ENCODE data around the gene AGTRAP. TPM values are rescaled to one million over a fixed set of nuclear protein-coding genes. Genes with fewer than 3 reads are reported as not detected.
A peak's percentile ranks its signal among the peaks of the same experiment; 100 is the strongest.

Gene AGTRAP
- total and polyA plus RNA-seq, 9 of the 15 experiments (the other 6 are each of a cell fraction or from before 2014, with no cell fraction given): 26.8 to 105 (median 57.5) TPM

GRCh38 chr1:11761988-11762406 lies 26.1 kb downstream of the AGTRAP start, which contains the start of gene C1orf167 (continued):
- peak; percentile 45 for TF ChIP-seq ZNF263 (CRISPR knock-in tag; IDR thresholded peaks at IDR 0.05; ENCODE audit: borderline replicate concordance)
- TF ChIP-seq TEAD4 (IDR thresholded peaks at IDR 0.05; ENCODE audit: low read length): no peak
- TF ChIP-seq TEAD4 (CRISPR knock-in tag; IDR thresholded peaks at IDR 0.05; ENCODE audit: borderline replicate concordance): peak; percentile 4; the same call in 1 of the 2 replicates
- no peak for TF ChIP-seq CBX2 (IDR thresholded peaks at IDR 0.05; ENCODE audit: insufficient read depth, low read length, poor library complexity, severe bottlenecking)
- TF ChIP-seq ZBTB7A (IDR thresholded peaks at IDR 0.05; ENCODE audit: borderline replicate concordance, control insufficient read depth, low read depth, low read length): peak; percentile 68; the same call in 1 of the 2 replicates
- TF ChIP-seq CTBP1 (IDR thresholded peaks at IDR 0.05; ENCODE audit: borderline replicate concordance): peak; percentile 35; the same call in 1 of the 2 replicates

GRCh38 chr1:11764115-11764514 lies 28.2 kb downstream of the AGTRAP start:
- 65% methylated on average over 3 of the region's 3 CpGs for WGBS (ENCODE audit: insufficient coverage, low coverage, missing lambda C conversion rate)
- TF ChIP-seq BRF2 (IDR thresholded peaks at IDR 0.05; ENCODE audit: borderline replicate concordance, insufficient read depth, insufficient read length) (no peak), HNRNPH1 (optimal IDR thresholded peaks at IDR 0.05; ENCODE audit: low read depth, low read length) (no peak), CGGBP1 (CRISPR knock-in tag; IDR thresholded peaks at IDR 0.05) (no peak), ETV6 (IDR thresholded peaks at IDR 0.05; ENCODE audit: borderline replicate concordance in 1 of 2, low read depth in 2 of 2, low read length in 1 of 2) (no peak), ETV6 (CRISPR knock-in tag; IDR thresholded peaks at IDR 0.05; ENCODE audit: borderline replicate concordance) (no peak), FOXP1 (CRISPR knock-in tag; IDR thresholded peaks at IDR 0.05) (no peak), ZNF384 (IDR thresholded peaks at IDR 0.05; ENCODE audit: low read depth, low read length) (no peak), MTF1 (CRISPR knock-in tag; IDR thresholded peaks at IDR 0.05; ENCODE audit: borderline replicate concordance) (no peak), ZNF780A (CRISPR knock-in tag; IDR thresholded peaks at IDR 0.05) (no peak), MLLT1 (IDR thresholded peaks at IDR 0.05) (no peak)
- no peak for FAIRE-seq
- ChIA-PET POLR2A (interaction anchor here (0.6 to 3.9 kb wide), 11 partner anchors 8 to 554 kb away, joined by 3 to 18 read pairs (median 5); no protein-coding TSS in a partner anchor), CTCF (ENCODE audit: low intra/inter-chr PET ratio) (no interaction called here)
- no peaks in the 10 kb centered on the region for H4K20me1 ChIP-seq (replicated peaks; ENCODE audit: control insufficient read depth, insufficient read depth, low read length)
- H3K79me2 ChIP-seq (ENCODE audit: control insufficient read depth, insufficient read depth, low read length): no peaks in the 10 kb centered on the region
- no peak overlapping the region for H3K4me3 ChIP-seq
- no peak for DNase-seq (ENCODE audit: extremely low read depth in 1 of 4, low spot score in 3 of 4)
- H3K27me3 ChIP-seq (ENCODE audit: control insufficient read depth in 2 of 2, insufficient read depth in 2 of 2, low read length in 2 of 2): no peaks in the 10 kb centered on the region
- no peaks in the 10 kb centered on the region for H3K36me3 ChIP-seq (ENCODE audit: control insufficient read depth, insufficient read depth, low read length)
- H3K4me1 ChIP-seq (replicated peaks in 1 of 2; ENCODE audit: control insufficient read depth in 2 of 2, insufficient read depth in 2 of 2, low read length in 2 of 2): peaks cover 13 to 50% of the 10 kb centered on the region in 2 experiments; a peak in 4 of 5 replicates
- BruUV-seq (replicated peaks): no TSS peak
- intact Hi-C loops (cut with micrococcal nuclease): no loop called here
- no peak overlapping the region for H2AFZ ChIP-seq (ENCODE audit: low read depth, low read length)
- H3K9me3 ChIP-seq (replicated peaks; ENCODE audit: control insufficient read depth, insufficient read depth, low read depth, low read length): no peaks in the 10 kb centered on the region
- H3K9ac ChIP-seq (ENCODE audit: insufficient read depth in 1 of 2, low read depth in 2 of 2, low read length in 2 of 2): peak overlapping the region in 1 of 2 experiments; percentile 65; a peak in 2 of 4 replicates
- in situ Hi-C loops (cut with MboI): no loop called here
- no peaks in the 10 kb centered on the region for H3K9me1 ChIP-seq (ENCODE audit: control insufficient read depth, insufficient read depth, low read length)
- peak; percentile 12; the same call in 1 of the 3 replicates for ATAC-seq
- no peak overlapping the region for H3K27ac ChIP-seq (ENCODE audit: extremely low read depth, low read depth, low read length)
- H3K4me2 ChIP-seq (ENCODE audit: insufficient read depth, low read length): no peak overlapping the region
